SK-N-SH (cell line): ENCODE data around the gene NEMP1.

Source experiments
- FOXJ3 ChIP-seq: sonication (generic); formaldehyde crosslinking; IDR thresholded peaks from 2 replicates; pipeline ENCODE4 v1.5.1; 2020; ENCODE audit warnings: mild to moderate bottlenecking, missing genetic modification reagents
- POLR2AphosphoS5 ChIP-seq: IDR thresholded peaks from 2 replicates; pipeline ENCODE4 v1.6.1; 2012; ENCODE audit warnings: low read depth, low read length
- RCOR1 ChIP-seq: fragments of 150-350 bp; IDR thresholded peaks from 2 replicates; pipeline ENCODE4 v1.6.1; 2017; ENCODE audit warnings: antibody characterized with exemption, low read length
- TCF12 ChIP-seq: IDR thresholded peaks from 2 replicates; pipeline ENCODE4 v1.4.0; 2012
- YY1 ChIP-seq: IDR thresholded peaks from 2 replicates; pipeline ENCODE4 v1.4.0; 2012; ENCODE audit warnings: low read depth, mild to moderate bottlenecking
- TF ChIP-seq, protein P1 (sequence below): fragments of 200-600 bp; sonication (generic); IDR thresholded peaks from 2 replicates; pipeline ENCODE4 v1.6.1; 2017; ENCODE audit warnings: antibody characterized with exemption, mild to moderate bottlenecking, moderate library complexity
- TF ChIP-seq, protein P2 (sequence below): IDR thresholded peaks from 2 replicates; pipeline ENCODE4; 2012
- TF ChIP-seq, protein P3 (sequence below): fragments of 150-350 bp; IDR thresholded peaks from 2 replicates; pipeline ENCODE4 v1.6.1; 2017; ENCODE audit warnings: antibody characterized with exemption, low read length, low read depth, borderline replicate concordance

DNA sequence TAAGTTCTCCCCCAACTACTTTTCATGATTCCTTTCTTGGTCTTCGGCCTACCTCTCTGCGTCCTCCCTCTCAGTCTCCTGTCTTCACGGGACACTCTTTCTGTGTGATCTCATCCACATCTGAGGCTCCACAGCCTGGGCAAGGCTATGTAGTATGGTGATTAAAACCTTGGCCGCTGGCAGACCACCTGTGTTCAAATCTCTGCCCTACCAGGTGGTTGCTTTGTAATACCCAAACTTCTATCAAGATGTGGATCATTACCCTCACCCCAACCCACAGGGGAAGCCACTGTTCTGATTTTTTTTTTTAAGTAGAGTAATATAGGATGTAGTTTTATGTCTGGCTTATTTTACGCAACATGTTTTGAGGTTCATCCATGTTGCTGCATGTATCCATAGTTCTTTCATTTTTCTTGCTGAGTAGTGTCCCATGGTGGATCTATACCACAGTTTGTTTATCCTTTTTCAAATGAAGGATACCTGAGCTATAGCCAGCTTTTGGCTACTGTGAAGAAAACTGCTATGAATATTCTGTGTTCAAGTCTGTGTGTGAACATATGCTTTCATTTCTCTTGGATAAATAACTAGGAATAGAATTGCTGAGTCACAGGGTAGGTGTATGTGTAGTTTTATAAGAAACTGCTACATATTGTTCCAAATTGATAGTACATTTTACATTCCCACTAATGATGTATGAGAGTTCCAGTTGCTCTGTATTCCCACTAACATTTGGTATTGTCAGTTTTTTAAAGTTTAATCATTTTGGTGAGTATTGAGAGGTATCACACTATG lies 40.9 kb upstream of the NEMP1 start:
- TF ChIP-seq YY1 = no peak
- TF ChIP-seq, protein P1, sequence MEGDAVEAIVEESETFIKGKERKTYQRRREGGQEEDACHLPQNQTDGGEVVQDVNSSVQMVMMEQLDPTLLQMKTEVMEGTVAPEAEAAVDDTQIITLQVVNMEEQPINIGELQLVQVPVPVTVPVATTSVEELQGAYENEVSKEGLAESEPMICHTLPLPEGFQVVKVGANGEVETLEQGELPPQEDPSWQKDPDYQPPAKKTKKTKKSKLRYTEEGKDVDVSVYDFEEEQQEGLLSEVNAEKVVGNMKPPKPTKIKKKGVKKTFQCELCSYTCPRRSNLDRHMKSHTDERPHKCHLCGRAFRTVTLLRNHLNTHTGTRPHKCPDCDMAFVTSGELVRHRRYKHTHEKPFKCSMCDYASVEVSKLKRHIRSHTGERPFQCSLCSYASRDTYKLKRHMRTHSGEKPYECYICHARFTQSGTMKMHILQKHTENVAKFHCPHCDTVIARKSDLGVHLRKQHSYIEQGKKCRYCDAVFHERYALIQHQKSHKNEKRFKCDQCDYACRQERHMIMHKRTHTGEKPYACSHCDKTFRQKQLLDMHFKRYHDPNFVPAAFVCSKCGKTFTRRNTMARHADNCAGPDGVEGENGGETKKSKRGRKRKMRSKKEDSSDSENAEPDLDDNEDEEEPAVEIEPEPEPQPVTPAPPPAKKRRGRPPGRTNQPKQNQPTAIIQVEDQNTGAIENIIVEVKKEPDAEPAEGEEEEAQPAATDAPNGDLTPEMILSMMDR = no peak
- TF ChIP-seq, protein P2, sequence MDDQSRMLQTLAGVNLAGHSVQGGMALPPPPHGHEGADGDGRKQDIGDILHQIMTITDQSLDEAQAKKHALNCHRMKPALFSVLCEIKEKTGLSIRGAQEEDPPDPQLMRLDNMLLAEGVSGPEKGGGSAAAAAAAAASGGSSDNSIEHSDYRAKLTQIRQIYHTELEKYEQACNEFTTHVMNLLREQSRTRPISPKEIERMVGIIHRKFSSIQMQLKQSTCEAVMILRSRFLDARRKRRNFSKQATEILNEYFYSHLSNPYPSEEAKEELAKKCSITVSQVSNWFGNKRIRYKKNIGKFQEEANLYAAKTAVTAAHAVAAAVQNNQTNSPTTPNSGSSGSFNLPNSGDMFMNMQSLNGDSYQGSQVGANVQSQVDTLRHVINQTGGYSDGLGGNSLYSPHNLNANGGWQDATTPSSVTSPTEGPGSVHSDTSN = no peak
- TF ChIP-seq, protein P3, sequence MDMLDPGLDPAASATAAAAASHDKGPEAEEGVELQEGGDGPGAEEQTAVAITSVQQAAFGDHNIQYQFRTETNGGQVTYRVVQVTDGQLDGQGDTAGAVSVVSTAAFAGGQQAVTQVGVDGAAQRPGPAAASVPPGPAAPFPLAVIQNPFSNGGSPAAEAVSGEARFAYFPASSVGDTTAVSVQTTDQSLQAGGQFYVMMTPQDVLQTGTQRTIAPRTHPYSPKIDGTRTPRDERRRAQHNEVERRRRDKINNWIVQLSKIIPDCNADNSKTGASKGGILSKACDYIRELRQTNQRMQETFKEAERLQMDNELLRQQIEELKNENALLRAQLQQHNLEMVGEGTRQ = no peak
- TF ChIP-seq FOXJ3 (CRISPR knock-in tag) = no peak
- no peak for TF ChIP-seq POLR2AphosphoS5
- TF ChIP-seq RCOR1 = no peak
- TF ChIP-seq TCF12 = no peak
